HG03135 (cell line): ENCODE results near the gene FAIM2.

Source experiments
- ATAC-seq: cut with Tn5 transposase; IDR thresholded peaks from one replicate; pipeline ENCODE4 v1.9.1; 2021; ENCODE audit warnings: mild to moderate bottlenecking, moderate library complexity; ENCODE audit not compliant: unreplicated experiment

Gene FAIM2

GRCh38 chr12:49903700-49904423 is at the start of gene FAIM2:
Gene FAIM2, minus strand, starts transcription at chr12:49903900. Its CDS starts 108 bp downstream, at chr12:49903792.
- ATAC-seq = no peak

GRCh38 chr12:49953151-49953550 is 49.5 kb upstream of the FAIM2 start:
- ATAC-seq = no peak

- no peak for ATAC-seq
Observed at GRCh38 chr12:49952391-49953055, 48.8 kb upstream of the FAIM2 start.

- ATAC-seq = no peak
Observed at GRCh38 chr12:49951411-49952240, 47.9 kb upstream of the FAIM2 start.

GRCh38 chr12:49950273-49951251 is 46.9 kb upstream of the FAIM2 start, which contains the start of gene AQP2:
Gene AQP2, plus strand, starts transcription at chr12:49950737. Its CDS starts 94 bp downstream, at chr12:49950831.
- no peak for ATAC-seq

GRCh38 chr12:49949866-49950265 is 46.2 kb upstream of the FAIM2 start:
- ATAC-seq = no peak

GRCh38 chr12:49948866-49949845 is 45.5 kb upstream of the FAIM2 start:
- no peak for ATAC-seq

GRCh38 chr12:49947593-49948226 is 44.0 kb upstream of the FAIM2 start:
- ATAC-seq = no peak

- no peak for ATAC-seq
Observed at GRCh38 chr12:49946497-49946896, 42.8 kb upstream of the FAIM2 start.

GRCh38 chr12:49946086-49946485 is 42.4 kb upstream of the FAIM2 start:
- ATAC-seq = no peak

- peak; percentile 65 for ATAC-seq
Observed at GRCh38 chr12:49945394-49946080, 41.8 kb upstream of the FAIM2 start.

GRCh38 chr12:49944718-49945117 is 41.0 kb upstream of the FAIM2 start:
- no peak for ATAC-seq

GRCh38 chr12:49944046-49944445 is 40.3 kb upstream of the FAIM2 start:
- no peak for ATAC-seq

- no peak for ATAC-seq
Observed at GRCh38 chr12:49943625-49943960, 39.9 kb upstream of the FAIM2 start.

- no peak for ATAC-seq
Observed at GRCh38 chr12:49942921-49943624, 39.4 kb upstream of the FAIM2 start.

- ATAC-seq = no peak
Observed at GRCh38 chr12:49942512-49942893, 38.8 kb upstream of the FAIM2 start.
